GM18517 (cell line): ENCODE data around the gene SLC34A2.
"Not testable (repeated sequence)": the region's sequence is repeated elsewhere in the genome, so short reads cannot be mapped to it uniquely, and the experiment has no call there.

Experiments used
- ATAC-seq: cut with Tn5 transposase; IDR thresholded peaks from one replicate; pipeline ENCODE4 v1.9.1; 2021; ENCODE audit warnings: mild to moderate bottlenecking, moderate library complexity; ENCODE audit not compliant: unreplicated experiment

Gene SLC34A2

GRCh38 chr4:25654971-25655963 lies at the start of gene SLC34A2:
Gene SLC34A2 (plus strand): TSS chr4:25655851. CDS start chr4:25662501, 6,650 bp downstream.
- ATAC-seq, result no peak

GRCh38 chr4:25608644-25609043 lies 47.0 kb upstream of the SLC34A2 start:
- ATAC-seq, result no peak

- no peak for ATAC-seq
These were observed 45.7 kb upstream of the SLC34A2 start for GRCh38 chr4:25609976-25610375.

GRCh38 chr4:25613613-25614012 lies 42.0 kb upstream of the SLC34A2 start:
- ATAC-seq, result not testable (repeated sequence)

GRCh38 chr4:25614807-25615206 lies 40.8 kb upstream of the SLC34A2 start:
- ATAC-seq, result no peak

GRCh38 chr4:25621027-25621930 lies 34.4 kb upstream of the SLC34A2 start:
- ATAC-seq, result no peak

- ATAC-seq, result no peak
These were observed 31.0 kb upstream of the SLC34A2 start for GRCh38 chr4:25624616-25625015.

GRCh38 chr4:25628451-25628850 lies 27.2 kb upstream of the SLC34A2 start:
- no peak for ATAC-seq

GRCh38 chr4:25632135-25632534 lies 23.5 kb upstream of the SLC34A2 start:
- no peak for ATAC-seq

- no peak for ATAC-seq
These were observed 22.1 kb upstream of the SLC34A2 start for GRCh38 chr4:25633541-25633940.

- no peak for ATAC-seq
These were observed 20.1 kb upstream of the SLC34A2 start for GRCh38 chr4:25635501-25635900.

- ATAC-seq, result no peak
These were observed 17.9 kb upstream of the SLC34A2 start for GRCh38 chr4:25637581-25638220.

GRCh38 chr4:25638221-25638601 lies 17.4 kb upstream of the SLC34A2 start:
- no peak for ATAC-seq

GRCh38 chr4:25638806-25639205 lies 16.8 kb upstream of the SLC34A2 start:
- ATAC-seq, result no peak

- ATAC-seq, result no peak
These were observed 5.3 kb upstream of the SLC34A2 start for GRCh38 chr4:25650311-25650710.

GRCh38 chr4:25651682-25652081 lies 4.0 kb upstream of the SLC34A2 start:
- ATAC-seq, result no peak

GRCh38 chr4:25654031-25654970 lies 1.4 kb upstream of the SLC34A2 start:
- ATAC-seq, result no peak

- ATAC-seq, result no peak
These were observed 380 bp downstream of the SLC34A2 start for GRCh38 chr4:25656031-25656430.

- no peak for ATAC-seq
These were observed 2.7 kb downstream of the SLC34A2 start for GRCh38 chr4:25658357-25658771.

- ATAC-seq, result no peak
These were observed 3.1 kb downstream of the SLC34A2 start for GRCh38 chr4:25658777-25659176.
